ENCODE measurements around the gene CES4A.
A peak's percentile ranks its signal among the peaks of the same experiment; 100 is the strongest.
"Not testable (repeated sequence)": the region's sequence is repeated elsewhere in the genome, so short reads cannot be mapped to it uniquely, and the experiment has no call there.

The CES4A gene

DNA sequence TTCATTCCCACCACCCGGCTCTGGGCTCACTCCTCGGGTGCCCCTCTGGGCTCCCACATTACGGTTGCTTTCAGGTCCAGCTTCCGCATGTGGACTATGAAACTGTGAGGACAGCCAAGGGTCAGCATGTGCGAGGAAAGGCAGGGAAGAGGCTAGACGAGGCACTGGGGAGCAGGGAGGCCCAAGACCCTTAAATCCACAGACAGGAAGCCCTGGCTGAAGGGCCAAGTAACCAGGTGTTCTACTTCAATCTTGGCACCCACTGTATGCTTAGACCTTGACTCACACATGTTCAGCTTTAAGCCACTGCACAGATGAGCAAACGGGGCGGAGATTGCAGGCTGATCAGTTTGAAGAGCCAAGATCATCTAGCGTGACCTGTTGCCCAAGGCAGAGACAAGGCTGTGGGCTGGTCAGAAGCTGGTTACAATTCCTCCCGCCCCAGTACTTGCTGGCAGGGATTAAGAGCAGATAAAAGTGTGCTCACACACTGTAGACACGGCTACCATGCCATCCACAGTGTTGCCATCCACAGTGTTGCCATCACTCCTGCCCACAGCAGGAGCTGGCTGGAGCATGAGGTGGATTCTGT is at the start of gene CES4A:
CES4A (plus strand) TSS at position 393 of the 592 bp plus-strand sequence; CDS start at position 577, 184 bp downstream.
- Mint-ChIP-seq H3K4me1 (ENCODE audit: low read depth) (peaks cover 25% of the 10 kb centered on the region), H3K36me3 (no peaks in the 10 kb centered on the region), H3K9me3 (ENCODE audit: low read depth) (no peaks in the 10 kb centered on the region), H3K4me3 (no peak within 1 kb of the TSS), H3K27ac (peak within 1 kb of the TSS; percentile 76), H3K27me3 (no peaks in the 10 kb centered on the region)

DNA sequence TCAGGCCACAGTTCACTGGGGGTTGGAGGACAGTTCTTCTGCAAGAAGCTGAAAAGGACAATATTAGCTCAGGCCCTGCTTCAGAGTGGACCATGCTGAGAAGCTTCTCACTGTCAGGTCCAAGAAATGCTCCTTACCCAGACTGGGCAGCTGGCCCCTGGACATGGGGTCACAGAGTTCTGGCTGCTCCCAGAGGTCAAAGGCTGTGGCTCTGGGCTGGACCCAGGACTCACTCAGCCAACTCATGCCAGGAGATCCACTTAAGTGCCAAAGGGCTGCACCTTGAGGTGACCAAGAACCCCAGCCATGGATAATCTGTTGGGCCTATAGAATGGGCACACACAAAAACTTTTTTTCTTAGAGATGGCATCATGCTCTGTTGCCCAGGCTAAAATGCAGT is 49.0 kb upstream of the CES4A start:
- H3K4me3 Mint-ChIP-seq = no peak overlapping the region
- H3K27me3 Mint-ChIP-seq = no peaks in the 10 kb centered on the region
- no peak overlapping the region for H3K27ac Mint-ChIP-seq
- H3K36me3 Mint-ChIP-seq = no peaks in the 10 kb centered on the region
- H3K9me3 Mint-ChIP-seq (ENCODE audit: low read depth) = no peaks in the 10 kb centered on the region
- peaks cover 22% of the 10 kb centered on the region for H3K4me1 Mint-ChIP-seq (ENCODE audit: low read depth)

DNA sequence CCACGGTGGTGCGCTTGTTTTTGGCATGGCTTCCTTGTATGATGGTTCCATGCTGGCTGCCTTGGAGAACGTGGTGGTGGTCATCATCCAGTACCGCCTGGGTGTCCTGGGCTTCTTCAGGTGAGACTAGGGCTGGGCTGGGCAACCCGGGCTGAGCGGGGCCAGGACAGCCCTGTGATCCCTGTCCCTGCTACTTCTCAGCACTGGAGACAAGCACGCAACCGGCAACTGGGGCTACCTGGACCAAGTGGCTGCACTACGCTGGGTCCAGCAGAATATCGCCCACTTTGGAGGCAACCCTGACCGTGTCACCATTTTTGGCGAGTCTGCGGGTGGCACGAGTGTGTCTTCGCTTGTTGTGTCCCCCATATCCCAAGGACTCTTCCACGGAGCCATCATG is 48.2 kb upstream of the CES4A start:
- Mint-ChIP-seq H3K27ac (no peak overlapping the region), H3K9me3 (ENCODE audit: low read depth) (no peaks in the 10 kb centered on the region), H3K36me3 (no peaks in the 10 kb centered on the region), H3K4me1 (ENCODE audit: low read depth) (peaks cover 22% of the 10 kb centered on the region), H3K4me3 (no peak overlapping the region), H3K27me3 (no peaks in the 10 kb centered on the region)

DNA sequence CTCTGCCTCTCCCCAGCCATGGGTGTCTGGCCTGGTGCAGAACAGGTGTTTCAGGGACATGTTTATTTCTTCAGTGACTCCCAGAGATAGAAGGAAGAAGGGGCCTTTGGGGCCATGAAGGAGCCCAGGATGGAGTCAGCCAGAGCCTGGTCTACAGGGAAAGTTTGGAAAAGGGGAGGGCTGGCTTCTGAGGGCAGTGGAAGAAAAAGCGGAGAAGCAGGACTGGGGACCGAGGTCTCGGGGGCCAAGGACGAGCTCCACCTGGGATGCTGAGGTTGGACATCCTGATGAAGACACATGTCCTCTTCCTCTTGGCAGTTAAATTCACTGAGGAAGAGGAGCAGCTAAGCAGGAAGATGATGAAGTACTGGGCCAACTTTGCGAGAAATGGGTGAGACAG is 45.4 kb upstream of the CES4A start:
- no peaks in the 10 kb centered on the region for H3K9me3 Mint-ChIP-seq (ENCODE audit: low read depth)
- H3K27me3 Mint-ChIP-seq = no peaks in the 10 kb centered on the region
- H3K36me3 Mint-ChIP-seq = no peaks in the 10 kb centered on the region
- peaks cover 12% of the 10 kb centered on the region for H3K4me1 Mint-ChIP-seq (ENCODE audit: low read depth)
- no peak overlapping the region for H3K27ac Mint-ChIP-seq
- H3K4me3 Mint-ChIP-seq = no peak overlapping the region

DNA sequence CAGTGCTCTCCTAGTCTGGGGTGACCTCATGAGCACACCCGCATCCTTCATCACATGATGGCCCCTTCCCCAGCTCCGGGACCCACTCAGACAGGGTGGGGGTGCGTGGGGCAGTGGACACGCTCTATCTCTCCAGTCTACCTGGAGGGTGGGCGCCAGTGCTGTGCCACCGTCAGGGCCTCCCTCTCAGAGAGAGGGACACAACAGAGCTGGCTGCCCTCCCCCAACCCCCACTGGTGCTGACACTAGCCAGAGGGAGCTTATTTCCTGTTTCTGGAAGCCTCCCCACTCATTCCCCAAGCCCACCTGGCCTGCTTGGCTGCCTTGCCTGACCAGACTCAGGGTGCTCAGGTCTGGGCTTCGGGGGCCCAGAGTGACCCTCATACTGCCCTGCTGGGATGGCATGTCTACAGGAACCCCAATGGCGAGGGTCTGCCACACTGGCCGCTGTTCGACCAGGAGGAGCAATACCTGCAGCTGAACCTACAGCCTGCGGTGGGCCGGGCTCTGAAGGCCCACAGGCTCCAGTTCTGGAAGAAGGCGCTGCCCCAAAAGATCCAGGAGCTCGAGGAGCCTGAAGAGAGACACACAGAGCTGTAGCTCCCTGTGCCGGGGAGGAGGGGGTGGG is 44.8 kb upstream of the CES4A start:
- Mint-ChIP-seq H3K4me3 (no peak overlapping the region), H3K27me3 (no peaks in the 10 kb centered on the region), H3K9me3 (ENCODE audit: low read depth) (no peaks in the 10 kb centered on the region), H3K27ac (no peak overlapping the region), H3K4me1 (ENCODE audit: low read depth) (peaks cover 16% of the 10 kb centered on the region), H3K36me3 (no peaks in the 10 kb centered on the region)

DNA sequence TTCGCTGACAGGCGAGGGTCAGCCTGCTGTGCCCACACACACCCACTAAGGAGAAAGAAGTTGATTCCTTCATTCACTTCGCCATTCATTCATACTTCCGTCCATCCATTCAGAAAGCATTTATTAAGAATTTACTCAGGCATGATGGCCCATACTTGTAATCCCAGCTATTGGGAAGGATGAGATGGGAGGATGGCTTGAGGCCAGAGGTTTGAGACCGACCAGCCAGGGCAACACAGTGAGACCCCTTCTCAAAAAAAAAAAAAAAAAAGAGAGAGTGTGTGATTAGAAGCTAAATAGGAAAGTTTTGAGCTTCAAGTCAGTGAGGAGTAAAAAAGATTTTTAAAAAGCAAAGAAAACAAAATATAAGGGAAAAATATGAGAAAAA is 44.3 kb upstream of the CES4A start:
- no peaks in the 10 kb centered on the region for H3K27me3 Mint-ChIP-seq
- peaks cover 17% of the 10 kb centered on the region for H3K4me1 Mint-ChIP-seq (ENCODE audit: low read depth)
- no peak overlapping the region for H3K27ac Mint-ChIP-seq

DNA sequence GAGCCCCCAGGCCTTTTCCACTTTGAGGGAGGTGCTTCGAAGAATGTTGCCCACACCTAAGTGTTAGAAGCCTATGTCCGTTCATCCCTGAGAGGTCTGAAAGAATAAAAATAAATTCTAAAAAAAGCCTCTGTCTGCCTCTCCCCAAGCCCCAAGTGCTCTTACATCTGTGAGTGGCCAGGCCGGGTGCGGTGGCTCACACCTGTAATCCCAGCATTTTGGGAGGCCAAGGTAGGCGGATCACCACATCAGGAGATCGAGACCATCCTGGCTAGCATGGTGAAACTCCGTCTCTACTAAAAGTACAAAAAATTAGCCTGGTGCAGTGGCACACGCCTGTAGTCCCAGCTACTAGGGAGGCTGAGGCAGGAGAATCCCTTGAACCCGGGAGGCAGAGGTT is 43.4 kb upstream of the CES4A start:
- H3K27ac Mint-ChIP-seq; H3K4me3 Mint-ChIP-seq; H3K27me3 Mint-ChIP-seq; H3K36me3 Mint-ChIP-seq; H3K9me3 Mint-ChIP-seq (ENCODE audit: low read depth): not testable (repeated sequence)
- peaks cover 17% of the 10 kb centered on the region for H3K4me1 Mint-ChIP-seq (ENCODE audit: low read depth)

More for the DNA sequence above, 44.3 kb upstream of the CES4A start:
- no peak overlapping the region for H3K4me3 Mint-ChIP-seq
- no peaks in the 10 kb centered on the region for H3K9me3 Mint-ChIP-seq (ENCODE audit: low read depth)
- no peaks in the 10 kb centered on the region for H3K36me3 Mint-ChIP-seq

DNA sequence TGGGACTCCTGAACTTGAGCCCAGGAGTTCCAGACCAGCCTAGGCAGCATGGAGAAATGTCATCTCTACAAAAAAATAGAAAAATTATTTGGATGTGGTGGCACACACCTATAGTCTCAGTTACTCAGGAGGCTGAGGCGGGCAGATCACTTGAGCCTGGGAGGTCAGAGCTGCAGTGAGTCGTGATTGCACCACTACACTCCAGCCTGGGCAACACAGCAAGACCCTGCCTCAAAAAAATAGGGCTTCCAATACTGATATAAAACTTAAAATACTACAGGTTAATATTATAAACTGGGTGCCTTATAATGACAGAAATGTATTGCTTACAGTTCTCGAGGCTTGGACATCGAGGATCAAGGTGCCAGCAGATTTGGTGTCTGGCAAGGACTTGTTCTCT is 42.5 kb upstream of the CES4A start:
- no peak overlapping the region for H3K27ac Mint-ChIP-seq
- no peaks in the 10 kb centered on the region for H3K36me3 Mint-ChIP-seq
- peaks cover 17% of the 10 kb centered on the region for H3K4me1 Mint-ChIP-seq (ENCODE audit: low read depth)
- H3K4me3 Mint-ChIP-seq = no peak overlapping the region
- peaks cover 10% of the 10 kb centered on the region for H3K27me3 Mint-ChIP-seq
- H3K9me3 Mint-ChIP-seq (ENCODE audit: low read depth) = no peaks in the 10 kb centered on the region

DNA sequence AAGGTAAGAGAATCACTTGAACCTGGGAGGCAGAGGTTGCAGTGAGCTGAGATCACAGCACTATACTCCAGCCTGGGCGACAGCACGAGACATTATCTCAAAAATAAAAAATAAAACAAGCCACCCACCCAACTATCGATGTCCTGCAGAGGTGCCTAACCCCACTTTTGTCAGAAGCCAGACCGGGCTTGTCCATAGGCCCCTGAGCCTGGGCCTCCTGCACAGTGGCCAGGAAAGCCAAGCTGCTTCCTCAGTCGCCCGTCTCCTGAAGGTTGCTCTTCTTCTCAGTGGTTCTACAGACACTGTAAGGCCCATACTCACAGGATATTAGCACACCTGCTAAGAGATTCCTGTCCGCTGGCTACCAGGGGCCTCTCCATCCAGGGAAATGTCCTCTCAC is 41.8 kb upstream of the CES4A start:
- H3K27ac Mint-ChIP-seq = no peak overlapping the region
- no peaks in the 10 kb centered on the region for H3K36me3 Mint-ChIP-seq
- H3K9me3 Mint-ChIP-seq (ENCODE audit: low read depth) = no peaks in the 10 kb centered on the region
- no peak overlapping the region for H3K4me3 Mint-ChIP-seq
- peaks cover 17% of the 10 kb centered on the region for H3K4me1 Mint-ChIP-seq (ENCODE audit: low read depth)
- peaks cover 14% of the 10 kb centered on the region for H3K27me3 Mint-ChIP-seq

DNA sequence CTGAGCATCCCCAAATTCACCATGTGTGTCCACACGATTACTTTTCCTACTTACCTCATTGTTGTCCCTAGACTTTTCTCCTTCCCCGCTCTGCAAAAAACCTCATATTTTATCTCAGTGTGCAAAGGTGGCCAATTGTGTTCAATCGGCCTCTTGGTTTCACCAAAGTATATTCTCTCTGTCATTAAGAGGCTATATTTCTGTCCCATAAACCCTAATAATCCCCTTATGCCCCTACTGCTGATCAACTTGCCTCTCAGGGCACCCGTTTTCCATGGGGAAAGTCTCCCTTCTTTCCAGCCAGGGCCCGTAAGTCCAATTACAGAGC is 41.5 kb upstream of the CES4A start:
- Mint-ChIP-seq H3K4me1 (ENCODE audit: low read depth) (peaks cover 17% of the 10 kb centered on the region), H3K9me3 (ENCODE audit: low read depth) (no peaks in the 10 kb centered on the region), H3K27me3 (peaks cover 18% of the 10 kb centered on the region), H3K4me3 (peak overlapping the region; percentile 91), H3K27ac (peak overlapping the region; percentile 59), H3K36me3 (no peaks in the 10 kb centered on the region)

DNA sequence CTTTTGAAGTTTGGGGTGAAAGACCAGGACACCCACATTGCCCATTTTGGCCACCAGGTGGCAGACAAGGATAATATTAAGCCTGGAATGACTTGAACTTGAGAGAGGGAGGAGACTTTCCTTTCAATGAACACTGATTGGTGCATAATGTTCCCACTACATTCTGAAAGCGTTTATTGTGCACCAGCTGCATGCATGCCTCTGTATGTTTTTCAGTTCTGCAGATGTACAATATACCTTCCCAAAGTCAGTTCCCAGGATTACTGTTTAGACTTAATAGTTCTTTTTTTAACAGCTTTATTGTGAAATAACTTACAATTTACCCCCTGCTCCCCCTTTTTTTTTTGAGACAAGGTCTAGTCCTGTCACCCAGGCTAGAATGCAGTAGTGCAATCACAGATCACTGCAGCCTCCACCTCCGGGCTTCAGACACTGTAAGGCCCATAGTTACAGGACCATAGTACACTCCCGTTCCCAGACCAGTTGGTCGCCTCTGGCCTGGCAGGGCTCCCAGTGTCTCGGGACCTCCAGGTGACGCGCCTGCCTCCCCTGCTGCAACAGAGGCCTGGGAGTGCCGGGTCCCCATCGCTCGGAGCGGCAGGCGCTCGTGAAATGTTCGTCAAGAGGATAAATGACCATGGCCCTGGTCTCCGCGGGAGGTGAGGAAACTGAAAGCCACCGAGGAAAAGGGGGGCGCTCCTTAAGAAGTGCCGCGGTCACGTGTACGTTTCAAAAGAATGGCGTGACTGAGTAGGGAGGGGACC is 40.9 kb upstream of the CES4A start:
- Mint-ChIP-seq H3K4me3 (peak overlapping the region; percentile 91), H3K4me1 (ENCODE audit: low read depth) (peaks cover 17% of the 10 kb centered on the region), H3K27ac (peak overlapping the region; percentile 59)

DNA sequence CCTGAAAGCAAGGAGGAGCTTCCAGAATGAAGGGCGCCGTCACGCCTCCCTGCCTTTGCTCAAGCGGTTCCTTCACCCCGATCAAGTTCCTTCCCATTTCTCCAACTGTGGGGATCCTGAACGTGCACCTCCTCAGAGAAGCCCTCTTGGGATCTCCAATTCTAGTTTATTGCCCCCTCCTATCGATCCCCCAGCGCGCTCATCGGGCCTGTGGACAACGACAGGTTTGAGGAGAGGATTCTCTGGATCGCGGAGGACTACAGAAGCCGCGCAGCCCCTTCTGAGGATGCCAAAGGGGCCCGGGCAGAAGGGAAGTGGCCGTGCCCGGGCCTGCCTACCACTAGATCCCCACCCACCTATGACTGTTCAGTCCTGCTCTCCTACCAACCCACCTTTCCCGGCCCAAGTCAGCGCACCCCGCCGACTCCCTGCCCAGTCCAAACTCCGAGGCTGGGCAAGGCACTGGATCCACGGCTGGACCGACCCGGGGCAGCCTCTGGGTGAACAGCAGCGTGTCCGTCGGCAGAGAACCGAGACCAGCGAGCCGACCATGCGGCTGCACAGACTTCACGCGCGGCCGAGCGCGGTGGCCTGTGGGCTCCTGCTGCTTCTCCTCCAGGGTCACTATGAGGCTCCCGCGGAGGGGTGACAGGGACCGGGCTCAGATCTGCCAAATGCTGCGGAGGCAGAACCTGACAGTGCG is 40.1 kb upstream of the CES4A start:
- Mint-ChIP-seq H3K4me1 (ENCODE audit: low read depth) (peaks cover 17% of the 10 kb centered on the region), H3K4me3 (peak overlapping the region; percentile 91), H3K27me3 (peaks cover 24% of the 10 kb centered on the region), H3K9me3 (ENCODE audit: low read depth) (no peaks in the 10 kb centered on the region), H3K27ac (no peak overlapping the region), H3K36me3 (no peaks in the 10 kb centered on the region)

More for the DNA sequence above, 40.9 kb upstream of the CES4A start:
- Mint-ChIP-seq H3K36me3 (no peaks in the 10 kb centered on the region), H3K27me3 (peaks cover 18% of the 10 kb centered on the region), H3K9me3 (ENCODE audit: low read depth) (no peaks in the 10 kb centered on the region)

DNA sequence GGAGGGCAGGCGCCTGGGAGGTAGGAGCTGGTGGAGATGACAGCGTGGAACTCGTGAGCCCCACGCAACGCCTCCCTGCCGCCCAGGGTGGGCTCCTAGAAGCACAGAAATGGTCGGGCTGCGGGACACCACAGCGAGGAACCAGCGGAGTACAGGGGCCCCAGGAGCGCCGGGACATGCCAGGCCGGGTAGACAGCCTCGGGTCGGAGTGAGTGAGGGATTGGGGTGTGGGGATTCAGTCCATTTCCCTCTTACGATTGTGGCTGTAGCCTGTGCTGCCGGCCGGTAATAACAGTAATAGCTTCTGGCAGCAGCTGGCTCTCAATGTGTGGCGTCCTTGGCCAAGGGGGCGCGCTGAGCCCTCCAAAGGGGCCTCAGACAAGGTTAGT is 39.6 kb upstream of the CES4A start:
- peak overlapping the region; percentile 91 for H3K4me3 Mint-ChIP-seq
- H3K4me1 Mint-ChIP-seq (ENCODE audit: low read depth) = peaks cover 17% of the 10 kb centered on the region
- peaks cover 25% of the 10 kb centered on the region for H3K27me3 Mint-ChIP-seq
- H3K36me3 Mint-ChIP-seq = no peaks in the 10 kb centered on the region
- no peaks in the 10 kb centered on the region for H3K9me3 Mint-ChIP-seq (ENCODE audit: low read depth)
- H3K27ac Mint-ChIP-seq = no peak overlapping the region

DNA sequence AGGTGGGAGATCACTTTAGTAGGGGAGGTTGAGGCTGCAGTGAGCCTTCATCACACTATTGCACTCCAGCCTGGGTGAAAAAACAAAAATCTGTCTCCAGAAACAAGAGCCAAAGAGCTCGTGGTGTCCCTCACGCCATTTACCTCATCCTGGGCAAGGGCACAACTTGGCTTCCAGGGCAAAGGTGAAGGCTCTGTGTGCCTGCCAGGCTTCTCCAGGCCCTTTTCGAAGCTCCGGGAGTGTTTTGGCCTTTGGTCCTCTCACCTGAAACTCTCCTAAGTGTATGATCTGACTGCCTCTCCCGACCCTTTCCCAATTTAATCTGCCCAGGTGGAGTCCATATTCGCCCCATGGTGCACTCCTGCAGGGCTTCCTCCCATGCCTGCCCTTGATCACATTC is 38.9 kb upstream of the CES4A start:
- H3K9me3 Mint-ChIP-seq (ENCODE audit: low read depth) = no peaks in the 10 kb centered on the region
- peaks cover 17% of the 10 kb centered on the region for H3K4me1 Mint-ChIP-seq (ENCODE audit: low read depth)
- H3K27me3 Mint-ChIP-seq = peaks cover 28% of the 10 kb centered on the region
- no peak overlapping the region for H3K27ac Mint-ChIP-seq
- no peak overlapping the region for H3K4me3 Mint-ChIP-seq
- no peaks in the 10 kb centered on the region for H3K36me3 Mint-ChIP-seq

DNA sequence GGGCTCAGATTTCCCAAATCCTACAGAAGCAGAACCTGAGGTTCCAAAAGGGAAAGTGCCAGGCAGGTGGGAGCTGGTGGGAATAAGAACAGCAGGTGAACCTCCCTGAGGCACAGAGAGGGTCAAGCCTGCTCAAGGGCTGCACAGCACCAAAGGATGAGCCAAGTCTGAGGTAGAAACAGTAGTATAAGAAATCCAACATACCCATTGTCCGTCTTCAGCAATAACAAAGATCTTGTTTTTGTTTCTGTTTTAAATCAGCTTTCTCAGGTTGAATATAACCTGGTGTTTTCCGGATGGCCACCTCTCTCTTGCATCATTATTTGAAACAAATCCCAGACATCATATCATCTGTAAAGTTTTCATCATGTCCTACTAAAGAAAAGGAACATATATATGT is 38.0 kb upstream of the CES4A start:
- Mint-ChIP-seq H3K27ac (no peak overlapping the region), H3K4me1 (ENCODE audit: low read depth) (peaks cover 17% of the 10 kb centered on the region), H3K27me3 (peaks cover 28% of the 10 kb centered on the region), H3K4me3 (peak overlapping the region; percentile 25), H3K9me3 (ENCODE audit: low read depth) (no peaks in the 10 kb centered on the region), H3K36me3 (no peaks in the 10 kb centered on the region)
